CD4-positive, alpha-beta T cell treated with Interleukin-12 subunit alpha and Interleukin-12 subunit beta, for 1 hour (primary cell): ENCODE measurements around the gene MGST2.

Source experiments
- DNase-seq: peaks from one replicate; pipeline ENCODE4 v3.0.0-alpha.2; 2020

MGST2 gene

DNA sequence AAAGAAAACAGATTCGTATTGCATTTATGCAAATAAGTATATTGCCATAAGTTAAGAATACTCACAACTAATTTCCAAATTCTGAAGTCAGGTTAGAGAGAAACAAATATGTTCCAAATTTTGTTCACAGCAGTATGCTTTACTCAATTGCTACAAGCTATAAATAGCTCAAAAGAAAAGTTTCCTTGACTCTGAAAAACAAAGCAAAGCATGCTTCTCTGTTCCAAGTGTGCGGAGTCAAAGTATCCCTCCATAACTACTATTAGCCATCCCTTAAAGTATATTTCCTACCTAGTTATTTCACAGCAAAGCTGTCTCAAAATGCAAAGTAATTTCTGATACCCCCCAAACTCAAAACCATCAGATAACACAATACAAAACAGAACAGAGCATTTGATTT, 47.3 kb downstream of the MGST2 start:
- no peak for DNase-seq

DNA sequence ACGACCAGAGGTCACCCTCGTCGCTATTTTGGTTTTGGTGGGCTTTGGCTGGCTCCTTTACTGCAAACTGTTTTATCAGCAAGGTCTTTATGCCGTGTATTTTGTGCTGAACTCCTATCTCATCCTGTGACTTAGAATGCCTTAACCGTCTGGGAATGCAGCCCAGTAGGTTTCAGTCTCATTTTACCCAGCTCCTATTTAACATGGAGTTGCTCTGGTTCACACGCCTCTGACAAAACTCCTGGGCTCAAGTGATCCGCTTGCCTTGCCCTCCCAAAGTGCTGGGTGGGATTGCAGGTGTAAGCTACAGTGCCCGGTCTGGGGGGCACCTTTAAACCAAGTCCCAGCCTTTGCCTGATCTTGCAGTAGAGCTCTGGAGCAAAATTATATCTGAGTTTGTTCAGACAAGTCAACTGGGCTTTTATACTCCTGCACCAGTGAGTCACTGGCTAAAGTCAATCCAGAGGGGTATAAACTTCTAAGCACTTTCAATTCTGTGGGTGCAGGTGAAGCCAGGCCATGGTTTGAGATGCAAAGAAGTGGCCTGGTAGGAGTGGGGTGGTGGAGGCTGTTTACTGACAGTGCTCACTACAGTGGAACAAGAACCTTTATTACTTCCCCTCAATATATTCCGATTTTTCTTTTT, 50.2 kb downstream of the MGST2 start:
- no peak for DNase-seq

DNA sequence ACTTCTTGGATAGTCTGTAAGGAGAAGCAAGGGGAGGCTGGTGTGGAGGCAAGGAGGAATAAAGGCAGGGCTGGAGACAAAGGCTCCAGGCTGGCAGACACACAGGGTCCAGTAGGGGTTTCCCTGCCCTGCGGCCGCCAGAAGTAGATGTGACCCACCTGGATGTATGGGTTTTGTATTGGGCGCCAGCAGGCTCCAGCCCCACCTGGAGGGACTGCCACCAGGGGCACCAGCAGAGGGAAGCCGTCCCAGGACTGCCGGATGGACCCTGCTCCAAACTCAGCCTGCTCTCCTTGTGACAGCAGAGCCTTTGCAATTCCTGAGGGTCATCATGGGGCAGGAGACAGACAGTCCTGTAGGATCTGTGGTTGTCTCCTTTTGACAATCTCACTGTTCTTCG, 52.7 kb downstream of the MGST2 start:
- DNase-seq, result no peak

DNA sequence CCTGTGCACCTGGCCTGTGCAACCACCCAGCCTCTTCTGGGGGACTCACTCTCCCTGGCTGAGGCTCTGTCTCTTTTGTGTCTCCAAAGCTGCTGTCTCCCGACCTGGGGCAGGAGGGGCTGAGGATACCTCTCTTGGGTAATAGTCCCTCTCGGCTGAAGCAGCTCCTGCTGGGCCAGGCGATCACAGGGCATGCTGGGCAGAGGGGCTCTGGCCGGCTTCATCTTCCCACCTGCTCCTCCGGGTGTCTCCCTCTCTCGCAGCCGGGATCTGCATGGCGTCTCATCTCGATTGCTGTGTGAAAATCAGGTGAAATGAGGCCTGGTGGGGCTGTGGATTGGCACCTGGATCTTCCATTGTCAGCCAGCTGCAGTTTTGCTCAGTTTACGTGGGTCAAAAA, 53.2 kb downstream of the MGST2 start:
- no peak for DNase-seq

DNA sequence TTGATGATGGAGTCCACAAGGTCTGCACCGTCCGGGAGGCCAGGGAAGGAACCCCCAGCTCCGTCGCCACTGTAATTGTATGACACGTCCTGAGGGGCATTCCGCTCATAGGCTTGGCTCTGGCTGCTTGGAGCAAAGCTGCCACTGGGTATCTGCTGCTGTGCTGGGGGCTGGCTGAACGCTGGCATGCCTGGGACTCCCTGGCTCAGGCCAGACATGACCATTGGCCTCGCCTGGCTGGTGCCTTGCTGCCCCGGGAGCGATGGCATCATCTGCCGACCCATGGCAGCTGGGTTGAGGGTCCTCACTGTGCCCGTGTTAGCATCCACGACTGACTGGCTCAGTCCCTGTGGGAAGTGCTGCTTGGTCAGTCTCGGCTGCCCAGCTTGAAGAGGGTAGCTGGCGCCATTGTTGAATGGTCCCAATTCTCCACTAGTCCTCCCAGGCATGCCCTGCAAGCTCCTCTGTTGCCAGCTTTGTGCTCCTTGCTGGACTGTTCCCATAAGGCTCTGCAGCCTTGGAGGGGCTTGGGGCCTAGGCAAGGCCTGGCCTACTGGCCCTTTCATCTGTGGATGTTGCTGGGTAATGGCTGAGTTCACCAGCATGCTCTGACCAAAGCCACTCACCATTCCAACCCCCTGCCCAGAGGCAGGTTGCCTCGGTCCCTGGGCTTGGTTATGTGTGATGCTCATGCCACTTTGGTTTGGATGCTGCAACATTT, 53.9 kb downstream of the MGST2 start:
- DNase-seq, result no peak

DNA sequence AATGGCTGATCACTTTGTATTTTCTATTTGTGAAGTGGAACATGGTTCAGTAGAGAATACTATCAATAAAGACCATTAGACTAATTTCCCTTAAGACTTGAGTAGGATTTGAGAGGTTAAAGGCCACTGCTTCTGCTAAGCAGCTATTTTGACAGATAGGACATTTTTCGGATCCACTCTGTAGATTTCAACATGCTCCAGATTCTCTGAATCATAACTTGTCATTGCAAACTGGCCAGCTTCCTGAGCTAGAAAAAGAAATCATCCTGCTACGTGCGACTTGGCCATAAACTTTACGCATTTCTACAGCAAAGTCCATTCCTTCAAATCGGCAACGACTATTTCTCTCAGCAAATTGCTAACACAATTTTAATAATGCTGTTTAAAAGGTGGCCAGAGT, 55.2 kb downstream of the MGST2 start:
- no peak for DNase-seq

DNA sequence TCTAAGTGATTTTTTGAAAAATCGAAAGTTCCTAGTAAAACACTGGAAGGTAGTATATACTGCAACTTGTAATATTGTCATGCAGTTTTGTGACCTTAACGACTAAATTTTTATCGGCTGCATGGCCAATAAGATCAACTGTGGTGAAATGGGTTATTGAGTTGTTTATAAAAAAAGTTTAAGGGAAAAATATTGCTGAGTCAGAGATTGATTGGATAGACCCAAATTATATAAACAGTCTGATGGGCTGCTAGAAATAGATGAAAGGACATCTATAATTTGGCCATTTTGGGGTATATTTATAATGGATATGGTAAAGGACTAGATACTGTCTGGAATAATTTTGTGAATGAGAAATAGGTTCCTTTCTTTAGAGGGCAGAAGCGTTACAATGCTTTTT, 56.2 kb downstream of the MGST2 start:
- DNase-seq, result no peak

DNA sequence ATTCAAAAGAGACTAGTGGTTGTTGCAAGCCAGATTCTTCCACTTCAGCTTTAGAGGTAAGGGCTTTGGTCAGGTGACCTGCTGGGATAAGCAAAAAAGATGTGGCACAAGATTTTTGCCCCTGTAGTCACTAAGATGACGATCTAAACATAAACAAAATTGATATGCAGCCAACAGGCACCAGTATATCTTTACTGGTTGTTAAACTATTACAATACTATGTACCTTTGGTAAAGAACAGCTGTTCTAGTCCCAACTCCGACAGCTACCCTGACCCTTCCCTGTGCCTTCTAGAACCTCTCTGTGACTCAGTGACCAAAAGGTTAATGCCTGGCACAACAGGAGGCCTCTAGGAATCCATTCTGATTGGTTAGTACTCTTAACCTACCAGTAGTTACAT, 59.6 kb downstream of the MGST2 start:
- no peak for DNase-seq

DNA sequence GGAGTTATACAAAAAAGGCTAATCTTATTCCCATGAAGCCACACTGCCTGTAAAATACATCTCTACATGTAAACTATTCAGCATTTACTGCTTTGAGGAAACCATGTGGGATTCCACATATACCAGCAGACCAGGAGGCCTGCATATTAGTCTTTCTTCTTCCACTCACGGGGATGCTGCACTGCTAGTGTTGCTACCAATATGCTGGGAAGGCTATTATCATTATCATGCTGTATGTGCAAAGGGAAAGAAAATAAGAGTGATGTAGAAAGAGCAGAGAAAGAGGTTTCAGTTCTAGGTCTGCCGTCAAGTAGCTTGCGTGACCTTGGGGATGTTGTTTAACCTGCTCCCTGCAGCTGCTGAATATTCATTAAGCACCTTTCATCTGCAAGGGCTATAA, 61.0 kb downstream of the MGST2 start:
- no peak for DNase-seq

DNA sequence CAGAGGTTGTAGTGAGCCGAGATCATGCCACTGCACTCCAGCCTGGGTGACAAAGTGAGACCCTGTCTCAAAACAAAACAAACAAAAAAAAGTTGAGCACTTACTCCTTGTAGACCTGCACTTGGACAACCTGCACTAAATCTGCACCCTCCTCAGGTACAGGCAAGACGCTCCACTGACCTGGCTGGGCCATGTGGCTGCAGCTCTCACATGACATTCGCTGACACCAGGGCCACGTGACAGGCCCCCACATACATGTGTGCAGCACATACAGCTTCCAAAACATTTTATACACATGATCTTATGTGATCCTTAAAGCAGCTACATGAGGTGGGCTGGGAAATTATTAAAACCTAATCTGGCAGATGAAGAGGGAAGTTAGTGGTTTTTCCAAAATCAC, 62.5 kb downstream of the MGST2 start:
- no peak for DNase-seq

DNA sequence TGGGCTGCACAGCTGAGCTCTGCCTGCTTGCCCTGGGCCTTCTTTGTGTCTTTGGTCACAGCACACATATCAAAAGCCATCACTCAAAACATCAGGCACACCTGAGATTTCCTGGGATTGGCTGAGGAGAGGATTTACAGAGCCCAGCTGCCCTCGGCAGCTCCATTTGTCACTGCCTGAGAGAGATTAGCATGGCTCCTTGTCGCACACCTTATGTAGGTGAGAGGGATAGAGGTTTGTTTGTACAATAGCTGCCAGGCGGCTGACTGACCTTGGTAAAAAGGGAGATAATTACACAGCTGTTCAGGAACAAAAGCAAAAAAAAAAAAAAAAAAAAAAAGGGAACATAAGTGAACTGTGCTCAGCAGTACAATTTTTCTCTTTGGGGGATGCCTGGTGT, 63.2 kb downstream of the MGST2 start:
- no peak for DNase-seq

DNA sequence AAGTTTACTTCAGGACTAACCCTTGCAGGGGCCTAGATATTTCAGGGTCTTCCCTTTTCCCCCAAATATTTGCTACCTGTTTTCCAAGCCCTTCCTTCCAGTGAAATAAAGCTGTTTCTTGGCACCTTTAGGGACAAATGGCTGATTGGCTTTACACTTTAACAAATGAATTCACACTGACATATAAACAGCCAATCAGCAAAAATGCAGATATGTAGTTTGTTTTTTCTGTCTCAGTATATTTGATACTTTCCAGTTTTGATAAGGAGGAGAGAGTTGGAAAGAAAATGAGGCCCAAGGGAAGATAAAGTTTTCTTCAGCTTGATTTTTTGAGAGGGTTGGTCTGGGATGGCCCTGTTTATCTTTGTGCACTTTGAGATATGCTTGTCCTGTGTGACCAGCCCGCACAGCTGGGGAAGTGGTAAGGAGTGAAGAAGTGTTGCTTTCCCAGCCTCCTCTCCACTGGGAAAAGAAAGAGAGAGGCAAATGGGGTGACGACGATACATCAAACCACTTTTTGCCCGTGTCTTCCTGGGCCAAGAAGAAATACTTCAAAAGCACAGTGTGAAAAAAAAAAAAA, 67.5 kb downstream of the MGST2 start:
- DNase-seq, result no peak

DNA sequence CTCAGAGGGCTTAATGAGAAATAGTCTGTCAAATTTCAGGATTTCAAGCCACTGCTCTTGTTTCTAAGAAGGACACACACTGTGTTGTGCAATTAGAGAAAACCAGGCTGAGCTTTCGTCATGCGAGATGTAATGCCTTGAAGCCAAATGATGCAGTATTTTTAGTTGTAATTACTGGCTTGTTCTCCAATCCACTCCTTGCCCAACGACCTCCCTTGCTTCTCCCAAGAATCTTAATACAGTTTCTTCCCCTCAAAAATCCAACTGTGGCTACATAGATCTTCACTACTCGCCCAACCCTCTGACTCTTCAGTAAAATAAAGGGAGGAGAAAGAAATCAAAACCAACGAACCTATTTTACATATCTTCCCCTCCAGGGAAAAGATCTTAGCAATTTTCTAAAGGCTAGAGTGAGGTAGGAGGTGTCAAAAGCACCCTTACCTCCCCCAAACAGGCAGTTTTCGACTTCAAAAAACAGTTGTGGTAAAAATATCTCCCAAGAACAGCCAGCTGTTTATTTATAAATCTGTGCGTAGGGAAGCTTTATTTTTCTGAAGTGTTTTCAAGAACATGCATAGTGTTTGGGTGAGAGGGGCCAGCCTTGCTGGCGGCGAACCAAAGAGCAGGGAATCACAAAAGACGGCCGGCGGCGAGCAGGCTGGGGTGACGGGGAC, 68.7 kb downstream of the MGST2 start:
- no peak for DNase-seq

DNA sequence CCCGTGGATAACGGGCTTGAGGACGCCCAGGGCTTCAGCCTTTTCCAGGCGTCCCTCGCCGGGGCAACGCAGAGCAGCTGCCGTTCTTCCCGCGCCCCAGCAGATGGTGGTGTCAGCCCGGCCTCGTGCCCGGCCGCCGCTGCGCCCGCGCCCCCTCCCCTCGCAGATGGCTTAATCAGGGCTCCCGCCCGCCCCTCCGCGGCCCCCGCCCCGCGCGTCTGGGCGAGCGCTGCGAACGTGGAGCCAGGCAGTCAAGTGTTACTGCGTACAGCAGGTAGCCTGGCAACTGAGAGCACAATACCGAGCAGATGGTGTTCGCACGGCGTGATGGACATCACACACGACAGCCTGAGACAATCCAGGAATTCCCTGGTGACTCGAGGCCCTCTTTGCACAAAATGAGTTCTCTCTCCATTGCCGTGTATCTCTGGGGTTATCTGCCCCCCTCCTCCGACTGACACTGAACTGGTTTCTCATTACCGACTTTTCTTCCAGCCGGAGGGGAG, 69.3 kb downstream of the MGST2 start:
- peak; percentile 41 for DNase-seq

DNA sequence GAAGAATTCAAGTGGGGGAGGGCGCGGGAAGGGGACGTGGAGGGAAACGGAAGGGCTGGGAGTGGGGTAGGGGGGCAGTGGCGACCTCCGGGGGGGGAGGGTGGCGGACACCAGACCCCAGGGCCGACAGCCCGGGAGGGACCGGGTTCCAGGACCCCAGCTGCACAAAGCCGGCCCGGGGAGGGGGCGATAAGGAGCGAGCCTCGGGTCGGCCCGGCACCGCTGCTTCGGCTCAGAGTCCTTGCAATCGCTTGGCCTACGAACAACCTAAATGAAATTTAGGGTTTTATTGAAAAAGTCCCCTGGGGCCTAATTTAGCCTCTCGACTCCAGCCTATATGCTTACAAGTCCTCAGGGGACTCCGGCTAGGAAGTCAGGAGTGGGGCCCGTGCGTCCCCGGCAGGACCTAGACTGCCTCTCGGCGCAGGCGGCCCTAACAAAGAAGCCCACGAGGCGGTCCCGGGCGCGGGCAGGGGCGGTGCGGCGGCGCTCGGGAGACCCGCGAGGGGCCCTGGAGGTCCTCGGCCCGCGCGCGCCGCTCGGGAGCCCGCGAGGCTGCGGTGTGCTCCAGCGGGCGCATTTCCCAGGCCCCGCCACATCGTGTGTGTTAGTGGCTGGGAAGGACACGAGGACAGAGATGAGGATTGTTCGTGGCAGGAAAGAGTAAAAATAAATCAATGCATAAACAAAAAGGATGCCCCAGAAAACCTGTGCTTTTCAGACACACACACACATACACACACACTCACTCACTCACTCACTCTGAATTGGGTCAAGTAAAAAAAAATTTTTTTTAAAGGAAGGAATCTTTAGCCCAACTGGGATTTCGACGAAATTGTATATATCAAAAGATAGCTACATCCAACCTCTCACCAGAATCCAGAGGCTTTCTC, 70.0 kb downstream of the MGST2 start:
- no peak for DNase-seq

DNA sequence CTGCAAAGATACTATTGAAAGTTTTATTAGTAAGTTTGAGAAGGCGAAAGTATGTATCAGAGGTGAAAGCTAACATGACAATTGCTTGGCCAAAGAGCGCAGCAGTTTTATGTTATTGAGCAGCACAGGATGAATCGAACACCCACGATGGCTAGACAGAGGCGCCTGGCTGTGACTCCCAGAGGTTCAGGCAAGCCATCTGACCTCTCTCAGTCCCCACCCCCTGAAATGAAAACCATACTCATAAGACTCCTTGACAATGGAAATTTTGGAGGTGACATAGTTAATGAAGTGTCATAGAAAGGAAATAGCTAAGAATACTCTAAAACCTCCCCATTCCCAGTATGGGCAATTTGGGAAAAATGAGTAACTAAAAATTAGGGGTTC, 70.6 kb downstream of the MGST2 start:
- no peak for DNase-seq

DNA sequence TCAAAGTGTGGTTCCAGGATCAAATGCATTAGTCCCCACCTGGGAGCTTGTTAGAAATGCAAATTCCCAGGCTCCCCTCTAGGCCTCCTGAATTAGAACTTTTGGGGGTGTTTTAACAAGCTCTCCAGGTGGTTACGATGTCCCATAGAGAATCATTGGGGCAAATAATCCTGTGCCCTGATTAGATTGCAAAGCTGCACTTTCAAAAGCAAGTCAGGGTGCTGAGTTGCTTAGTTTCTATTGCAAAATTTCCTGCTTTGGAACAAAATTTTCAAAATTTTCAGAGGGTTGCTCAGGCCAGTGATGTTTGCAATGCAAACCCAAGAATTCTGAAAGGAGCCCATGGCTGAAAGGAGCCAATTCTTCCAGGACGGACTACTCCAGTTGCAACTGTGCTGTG, 71.0 kb downstream of the MGST2 start:
- DNase-seq, result no peak

DNA sequence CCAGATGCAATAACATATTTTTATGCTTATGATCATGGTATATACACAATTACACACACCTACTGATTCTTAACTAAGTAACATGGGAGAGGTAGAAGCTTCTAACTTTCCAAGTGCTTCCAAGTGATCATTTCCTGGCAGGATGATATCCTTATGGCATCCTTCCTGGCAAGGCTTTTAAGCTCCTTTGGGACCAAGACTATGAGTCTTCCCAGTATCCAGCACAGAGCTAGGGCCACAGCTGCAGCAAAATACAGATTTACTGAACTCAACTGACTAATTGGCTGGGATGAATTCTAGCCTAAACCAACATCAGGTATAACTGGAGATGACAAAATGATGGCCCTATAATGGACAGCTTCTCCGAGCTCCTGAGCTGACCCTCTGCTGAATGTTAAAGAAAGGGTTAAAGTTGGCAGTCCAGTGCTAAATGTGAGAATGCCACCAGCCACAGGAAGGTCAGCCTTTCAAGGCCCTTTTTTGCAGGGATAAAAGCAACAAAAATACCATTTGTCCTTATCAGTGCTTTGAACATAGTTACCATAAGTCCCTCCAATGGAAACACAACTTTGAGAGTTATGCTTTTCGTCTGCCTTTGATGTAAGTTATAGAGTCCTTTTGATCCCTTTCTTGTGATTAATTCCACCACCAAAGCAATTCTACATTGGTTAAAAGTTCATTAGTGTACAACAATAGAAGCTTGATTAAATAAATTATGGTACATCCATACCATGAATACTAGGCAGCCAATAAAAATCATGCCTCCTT, 73.4 kb downstream of the MGST2 start:
- DNase-seq, result no peak

DNA sequence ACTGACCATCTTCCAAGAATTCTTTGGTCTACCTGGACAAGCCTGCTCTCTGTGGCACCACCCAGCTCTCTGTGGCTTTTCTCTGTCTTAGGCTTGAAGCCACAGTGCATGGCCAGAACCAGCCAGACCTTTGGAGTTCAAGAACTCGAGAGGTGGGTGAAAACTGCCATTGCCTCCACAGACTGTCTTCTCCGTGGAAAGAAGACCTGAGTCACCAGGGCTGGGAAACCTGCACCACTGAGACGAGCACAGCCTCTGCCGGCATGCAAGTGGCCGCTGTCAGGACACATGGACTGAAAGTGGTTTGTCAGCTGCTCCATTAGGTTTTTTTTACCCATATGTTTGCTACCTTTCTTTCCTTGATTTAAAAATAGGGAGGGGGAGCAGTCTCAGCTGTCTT, 74.5 kb downstream of the MGST2 start:
- no peak for DNase-seq

DNA sequence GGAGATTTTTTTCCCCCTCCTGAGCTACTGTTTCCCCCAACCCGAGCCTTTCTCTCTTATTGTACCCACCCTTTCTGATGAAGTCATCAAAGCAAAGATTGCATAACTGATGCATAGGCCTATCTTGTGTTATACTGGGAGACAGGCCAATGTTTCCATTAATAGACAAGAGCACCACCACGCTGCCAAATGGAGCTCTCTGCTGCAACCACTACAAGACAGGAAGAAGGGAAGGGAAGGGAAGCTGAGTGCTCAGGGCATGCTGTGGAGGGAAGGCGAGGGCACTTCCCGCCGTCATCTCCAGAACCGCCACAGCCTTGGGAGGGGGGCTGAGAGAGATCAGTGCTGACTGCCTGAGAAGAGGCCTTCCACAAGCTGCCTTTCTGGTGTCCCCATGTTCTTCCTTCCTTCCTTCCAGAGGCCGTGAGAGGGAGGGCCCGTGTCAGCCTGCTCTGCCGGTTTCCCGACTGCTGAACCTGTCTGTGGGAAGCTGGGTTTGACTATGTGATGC, 75.0 kb downstream of the MGST2 start:
- DNase-seq, result no peak

DNA sequence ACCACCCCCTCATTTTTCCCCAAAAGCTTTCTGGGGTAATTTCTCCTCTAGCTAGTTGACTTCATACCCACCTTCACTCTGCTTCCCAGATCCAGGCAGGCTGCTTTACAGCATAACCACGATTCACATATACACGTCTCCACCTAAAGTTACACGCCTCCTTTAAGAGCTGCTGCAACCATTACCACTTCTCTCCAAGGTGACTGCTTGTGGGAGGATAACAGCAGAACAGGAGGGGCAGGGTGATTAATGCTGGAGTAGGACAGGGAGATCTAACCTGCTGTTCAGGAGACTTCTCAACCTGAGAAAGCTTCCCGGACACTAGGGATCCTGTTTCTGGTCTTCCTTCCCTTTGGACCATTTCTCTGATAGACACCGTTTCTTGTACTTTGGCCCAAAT, 77.4 kb downstream of the MGST2 start:
- DNase-seq, result no peak

DNA sequence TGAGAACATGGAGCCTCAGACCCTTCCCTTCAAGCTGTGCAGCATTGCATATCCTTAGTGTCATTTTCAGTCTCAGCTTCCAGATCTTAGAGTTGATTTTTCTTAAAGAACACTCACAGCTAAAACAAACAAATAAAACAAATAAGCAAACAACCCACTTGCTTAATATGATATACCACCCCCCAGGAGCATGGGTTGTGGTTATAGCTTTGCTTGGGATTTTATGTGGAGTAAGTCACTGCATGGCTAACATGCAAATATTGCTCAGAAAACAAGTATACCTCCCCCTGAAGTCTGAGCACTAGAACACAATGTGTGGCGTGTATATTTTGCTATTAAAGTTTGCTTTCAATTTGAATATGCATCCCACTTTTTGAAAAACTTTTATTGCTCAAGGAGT, 78.6 kb downstream of the MGST2 start:
- no peak for DNase-seq
